Stomach (tissue), 4 donors: ENCODE measurements around the gene CEACAM7.

ENCODE experiments used
- EP300 ChIP-seq: sonication (generic); formaldehyde crosslinking; IDR thresholded peaks from one replicate; pipeline ENCODE4 v1.6.1; 2017; ENCODE audit warnings: antibody characterized with exemption
- POLR2A ChIP-seq, 4 donors: fragments of 450-650 bp; IDR thresholded peaks; one replicate each; pipeline ENCODE4 v1.6.1; 2016; ENCODE audit warnings: antibody characterized with exemption in 4 of 4, control low read depth in 2 of 4, mild to moderate bottlenecking in 1 of 4, moderate library complexity in 1 of 4
- POLR2AphosphoS5 ChIP-seq, 3 donors: sonication (generic); formaldehyde crosslinking; IDR thresholded peaks; one replicate each; pipeline ENCODE4 v1.6.1; 2016; ENCODE audit warnings: antibody characterized with exemption in 3 of 3
- TF ChIP-seq, protein P1 (sequence below), 7 experiments: fragments of 450-650 bp in 4 of 7; fragments of 200-600 bp in 3 of 7; sonication (generic) in 3 of 7; IDR thresholded peaks; one replicate each; pipeline ENCODE4 v1.5.1; 2016 to 2019; ENCODE audit warnings: antibody characterized with exemption in 7 of 7, control low read depth in 2 of 7, mild to moderate bottlenecking in 1 of 7

- TF ChIP-seq EP300 (no peak), POLR2A (IDR thresholded peaks at IDR 0.05) (no peak), POLR2AphosphoS5 (IDR thresholded peaks at IDR 0.05) (no peak)
- TF ChIP-seq, protein P1, sequence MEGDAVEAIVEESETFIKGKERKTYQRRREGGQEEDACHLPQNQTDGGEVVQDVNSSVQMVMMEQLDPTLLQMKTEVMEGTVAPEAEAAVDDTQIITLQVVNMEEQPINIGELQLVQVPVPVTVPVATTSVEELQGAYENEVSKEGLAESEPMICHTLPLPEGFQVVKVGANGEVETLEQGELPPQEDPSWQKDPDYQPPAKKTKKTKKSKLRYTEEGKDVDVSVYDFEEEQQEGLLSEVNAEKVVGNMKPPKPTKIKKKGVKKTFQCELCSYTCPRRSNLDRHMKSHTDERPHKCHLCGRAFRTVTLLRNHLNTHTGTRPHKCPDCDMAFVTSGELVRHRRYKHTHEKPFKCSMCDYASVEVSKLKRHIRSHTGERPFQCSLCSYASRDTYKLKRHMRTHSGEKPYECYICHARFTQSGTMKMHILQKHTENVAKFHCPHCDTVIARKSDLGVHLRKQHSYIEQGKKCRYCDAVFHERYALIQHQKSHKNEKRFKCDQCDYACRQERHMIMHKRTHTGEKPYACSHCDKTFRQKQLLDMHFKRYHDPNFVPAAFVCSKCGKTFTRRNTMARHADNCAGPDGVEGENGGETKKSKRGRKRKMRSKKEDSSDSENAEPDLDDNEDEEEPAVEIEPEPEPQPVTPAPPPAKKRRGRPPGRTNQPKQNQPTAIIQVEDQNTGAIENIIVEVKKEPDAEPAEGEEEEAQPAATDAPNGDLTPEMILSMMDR (IDR thresholded peaks at IDR 0.05) = no peak
Measured at GRCh38 chr19:41734156-41734555, 46.1 kb upstream of the CEACAM7 start.
